HepG2 (cell line): ENCODE results near the gene PRRT1. TPM values are rescaled to one million over a fixed set of nuclear protein-coding genes. Genes with fewer than 3 reads are reported as not detected.

ENCODE experiments used
- KLF9 ChIP-seq: IDR thresholded peaks from 2 replicates; pipeline ENCODE4 v1.6.1; 2016; ENCODE audit warnings: low read depth
- MED1 ChIP-seq: sonication (generic); formaldehyde crosslinking; IDR thresholded peaks from 2 replicates; pipeline ENCODE4 v1.4.0; 2020; ENCODE audit warnings: missing genetic modification reagents
- TAF1 ChIP-seq: sonication (generic); formaldehyde crosslinking; IDR thresholded peaks from 2 replicates; pipeline ENCODE4 v1.4.0; 2020; ENCODE audit warnings: missing genetic modification reagents
- ZBTB38 ChIP-seq: sonication (generic); formaldehyde crosslinking; IDR thresholded peaks from 2 replicates; pipeline ENCODE4 v1.5.1; 2020; ENCODE audit warnings: mild to moderate bottlenecking, missing genetic modification reagents
- ZNF138 ChIP-seq: sonication (generic); formaldehyde crosslinking; IDR thresholded peaks from 2 replicates; pipeline ENCODE4 v1.5.0; 2020; ENCODE audit warnings: mild to moderate bottlenecking, low read depth, missing genetic modification reagents
- ZNF296 ChIP-seq: sonication (generic); formaldehyde crosslinking; conservative IDR thresholded peaks from 2 replicates; pipeline ENCODE4 v1.5.0; 2020; ENCODE audit warnings: mild to moderate bottlenecking, missing genetic modification reagents
- ZNF562 ChIP-seq: sonication (generic); formaldehyde crosslinking; IDR thresholded peaks from 2 replicates; pipeline ENCODE4 v1.8.0; 2022; ENCODE audit warnings: missing genetic modification reagents, borderline replicate concordance
- ZNF841 ChIP-seq: sonication (generic); formaldehyde crosslinking; IDR thresholded peaks from 2 replicates; pipeline ENCODE4 v1.8.1; 2023; ENCODE audit warnings: missing genetic modification reagents, borderline replicate concordance
- ZNF891 ChIP-seq: sonication (generic); formaldehyde crosslinking; IDR thresholded peaks from 2 replicates; pipeline ENCODE4 v1.5.0; 2020; ENCODE audit warnings: mild to moderate bottlenecking, missing genetic modification reagents
- polyA plus RNA-seq, 8 experiments: library from polyadenylated mRNA; depleted of rRNA in 3 of 8; stranded (reverse) in 7 of 8; unstranded in 1 of 8; fragments of >200 nt; fragmentation: Illumina TruSeq in 4 of 8; extraction: Trizol in 4 of 8; gene quantifications; 2 replicates each; pipeline versions ENCODE4 v1.2.1 to v1.2.3, GENCODE V29; 2011 to 2016; ENCODE audit warnings: low read depth in 4 of 8, missing spikeins in 1 of 8, mixed read lengths in 1 of 8; ENCODE audit not compliant: insufficient read depth in 1 of 8
- total RNA-seq, 5 experiments: library from RNA; depleted of rRNA; stranded (reverse); fragments of >200 nt; fragmentation: Illumina TruSeq; extraction: Trizol; gene quantifications; 2 replicates each; pipeline ENCODE4 v1.2.3, GENCODE V29; 2016; ENCODE audit warnings: low read depth in 1 of 5
- TF ChIP-seq, protein P1 (sequence below): sonication (generic); formaldehyde crosslinking; IDR thresholded peaks from 2 replicates; pipeline ENCODE4 v1.4.0; 2020; ENCODE audit warnings: missing genetic modification reagents, borderline replicate concordance
- TF ChIP-seq, protein P2 (sequence below): sonication (generic); formaldehyde crosslinking; IDR thresholded peaks from 2 replicates; pipeline ENCODE4 v1.4.0; 2020; ENCODE audit warnings: missing genetic modification reagents
- TF ChIP-seq, protein P3 (sequence below): IDR thresholded peaks from 2 replicates; pipeline ENCODE4 v1.6.1; 2012; ENCODE audit warnings: inconsistent platforms
- TF ChIP-seq, protein P4 (sequence below): sonication (generic); formaldehyde crosslinking; IDR thresholded peaks from 2 replicates; pipeline ENCODE4 v1.4.0; 2020; ENCODE audit warnings: mild to moderate bottlenecking, missing genetic modification reagents
- TF ChIP-seq, protein P5 (sequence below): sonication (generic); formaldehyde crosslinking; IDR thresholded peaks from 2 replicates; pipeline ENCODE4 v1.5.1; 2020; ENCODE audit warnings: mild to moderate bottlenecking, missing genetic modification reagents, moderate library complexity

Gene PRRT1
- total and polyA plus RNA-seq, 2 of the 13 experiments (the other 11 are each of a cell fraction or from before 2014, with no cell fraction given): 0.64 to 1.4 TPM

DNA sequence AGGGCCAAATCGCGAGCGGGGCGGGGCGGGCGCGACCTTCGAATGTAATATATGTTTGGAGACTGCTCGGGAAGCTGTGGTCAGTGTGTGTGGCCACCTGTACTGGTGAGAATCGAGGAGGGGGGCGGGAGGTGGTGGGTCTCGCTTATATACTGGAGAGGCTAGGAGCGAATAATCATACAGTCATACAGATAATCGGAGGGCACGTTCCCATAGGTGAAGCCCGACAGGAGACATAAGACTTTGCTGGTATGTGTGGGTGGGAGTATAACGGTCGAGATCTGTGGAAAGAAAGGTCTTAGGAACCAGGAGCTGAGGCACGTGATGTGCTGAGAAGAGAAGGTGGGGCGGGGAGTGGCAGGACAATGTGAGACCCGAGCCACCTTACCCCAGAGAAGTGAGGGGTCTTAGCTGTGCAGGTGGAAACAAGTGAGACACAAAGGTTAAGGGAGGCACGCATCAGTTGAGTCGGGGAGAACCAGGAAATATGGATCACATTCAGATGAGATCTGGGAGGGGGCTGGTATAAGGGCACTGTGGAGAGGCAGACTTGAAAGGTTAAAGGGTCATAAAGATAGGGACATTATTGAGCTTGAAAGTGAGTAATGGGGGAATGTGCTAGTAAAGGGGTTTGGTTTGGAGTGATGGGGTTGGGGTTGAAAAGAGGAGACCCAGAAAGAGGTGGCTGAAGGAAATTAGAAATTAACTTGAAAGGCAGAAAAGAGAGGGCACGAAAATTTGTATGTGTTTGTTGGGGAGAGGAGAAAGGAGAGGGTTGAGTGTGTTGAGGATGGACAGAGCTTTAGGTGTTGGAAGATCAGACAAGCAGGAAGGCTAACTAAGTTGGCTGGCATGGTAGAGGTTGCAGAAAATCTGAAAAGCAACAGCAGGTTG, 27.1 kb upstream of the PRRT1 start (continued):
- TF ChIP-seq, protein P1, sequence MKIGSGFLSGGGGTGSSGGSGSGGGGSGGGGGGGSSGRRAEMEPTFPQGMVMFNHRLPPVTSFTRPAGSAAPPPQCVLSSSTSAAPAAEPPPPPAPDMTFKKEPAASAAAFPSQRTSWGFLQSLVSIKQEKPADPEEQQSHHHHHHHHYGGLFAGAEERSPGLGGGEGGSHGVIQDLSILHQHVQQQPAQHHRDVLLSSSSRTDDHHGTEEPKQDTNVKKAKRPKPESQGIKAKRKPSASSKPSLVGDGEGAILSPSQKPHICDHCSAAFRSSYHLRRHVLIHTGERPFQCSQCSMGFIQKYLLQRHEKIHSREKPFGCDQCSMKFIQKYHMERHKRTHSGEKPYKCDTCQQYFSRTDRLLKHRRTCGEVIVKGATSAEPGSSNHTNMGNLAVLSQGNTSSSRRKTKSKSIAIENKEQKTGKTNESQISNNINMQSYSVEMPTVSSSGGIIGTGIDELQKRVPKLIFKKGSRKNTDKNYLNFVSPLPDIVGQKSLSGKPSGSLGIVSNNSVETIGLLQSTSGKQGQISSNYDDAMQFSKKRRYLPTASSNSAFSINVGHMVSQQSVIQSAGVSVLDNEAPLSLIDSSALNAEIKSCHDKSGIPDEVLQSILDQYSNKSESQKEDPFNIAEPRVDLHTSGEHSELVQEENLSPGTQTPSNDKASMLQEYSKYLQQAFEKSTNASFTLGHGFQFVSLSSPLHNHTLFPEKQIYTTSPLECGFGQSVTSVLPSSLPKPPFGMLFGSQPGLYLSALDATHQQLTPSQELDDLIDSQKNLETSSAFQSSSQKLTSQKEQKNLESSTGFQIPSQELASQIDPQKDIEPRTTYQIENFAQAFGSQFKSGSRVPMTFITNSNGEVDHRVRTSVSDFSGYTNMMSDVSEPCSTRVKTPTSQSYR: peak; percentile 50; the same call in 1 of the 2 replicates
- TF ChIP-seq ZNF562 (CRISPR knock-in tag) (no peak), ZNF841 (no peak), MED1 (CRISPR knock-in tag) (peak; percentile 31; the same call in 1 of the 2 replicates), ZBTB38 (CRISPR knock-in tag) (peak; percentile 15; the same call in 1 of the 2 replicates), TAF1 (CRISPR knock-in tag) (peak; percentile 55), ZNF138 (no peak), KLF9 (0 out of 2 replicates have a peak, but pooled peaks have one; percentile 14), ZNF891 (CRISPR knock-in tag) (no peak), ZNF296 (CRISPR knock-in tag) (0 out of 2 replicates have a peak, but pooled peaks have one; percentile 45)
- TF ChIP-seq, protein P2, sequence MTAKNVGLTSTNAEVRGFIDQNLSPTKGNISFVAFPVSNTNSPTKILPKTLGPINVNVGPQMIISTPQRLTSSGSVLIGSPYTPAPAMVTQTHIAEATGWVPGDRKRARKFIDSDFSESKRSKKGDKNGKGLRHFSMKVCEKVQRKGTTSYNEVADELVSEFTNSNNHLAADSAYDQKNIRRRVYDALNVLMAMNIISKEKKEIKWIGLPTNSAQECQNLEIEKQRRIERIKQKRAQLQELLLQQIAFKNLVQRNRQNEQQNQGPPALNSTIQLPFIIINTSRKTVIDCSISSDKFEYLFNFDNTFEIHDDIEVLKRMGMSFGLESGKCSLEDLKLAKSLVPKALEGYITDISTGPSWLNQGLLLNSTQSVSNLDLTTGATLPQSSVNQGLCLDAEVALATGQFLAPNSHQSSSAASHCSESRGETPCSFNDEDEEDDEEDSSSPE (CRISPR knock-in tag): no peak
- TF ChIP-seq, protein P3, sequence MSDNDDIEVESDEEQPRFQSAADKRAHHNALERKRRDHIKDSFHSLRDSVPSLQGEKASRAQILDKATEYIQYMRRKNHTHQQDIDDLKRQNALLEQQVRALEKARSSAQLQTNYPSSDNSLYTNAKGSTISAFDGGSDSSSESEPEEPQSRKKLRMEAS: peak; percentile 30; the same call in 1 of the 2 replicates
- TF ChIP-seq, protein P4, sequence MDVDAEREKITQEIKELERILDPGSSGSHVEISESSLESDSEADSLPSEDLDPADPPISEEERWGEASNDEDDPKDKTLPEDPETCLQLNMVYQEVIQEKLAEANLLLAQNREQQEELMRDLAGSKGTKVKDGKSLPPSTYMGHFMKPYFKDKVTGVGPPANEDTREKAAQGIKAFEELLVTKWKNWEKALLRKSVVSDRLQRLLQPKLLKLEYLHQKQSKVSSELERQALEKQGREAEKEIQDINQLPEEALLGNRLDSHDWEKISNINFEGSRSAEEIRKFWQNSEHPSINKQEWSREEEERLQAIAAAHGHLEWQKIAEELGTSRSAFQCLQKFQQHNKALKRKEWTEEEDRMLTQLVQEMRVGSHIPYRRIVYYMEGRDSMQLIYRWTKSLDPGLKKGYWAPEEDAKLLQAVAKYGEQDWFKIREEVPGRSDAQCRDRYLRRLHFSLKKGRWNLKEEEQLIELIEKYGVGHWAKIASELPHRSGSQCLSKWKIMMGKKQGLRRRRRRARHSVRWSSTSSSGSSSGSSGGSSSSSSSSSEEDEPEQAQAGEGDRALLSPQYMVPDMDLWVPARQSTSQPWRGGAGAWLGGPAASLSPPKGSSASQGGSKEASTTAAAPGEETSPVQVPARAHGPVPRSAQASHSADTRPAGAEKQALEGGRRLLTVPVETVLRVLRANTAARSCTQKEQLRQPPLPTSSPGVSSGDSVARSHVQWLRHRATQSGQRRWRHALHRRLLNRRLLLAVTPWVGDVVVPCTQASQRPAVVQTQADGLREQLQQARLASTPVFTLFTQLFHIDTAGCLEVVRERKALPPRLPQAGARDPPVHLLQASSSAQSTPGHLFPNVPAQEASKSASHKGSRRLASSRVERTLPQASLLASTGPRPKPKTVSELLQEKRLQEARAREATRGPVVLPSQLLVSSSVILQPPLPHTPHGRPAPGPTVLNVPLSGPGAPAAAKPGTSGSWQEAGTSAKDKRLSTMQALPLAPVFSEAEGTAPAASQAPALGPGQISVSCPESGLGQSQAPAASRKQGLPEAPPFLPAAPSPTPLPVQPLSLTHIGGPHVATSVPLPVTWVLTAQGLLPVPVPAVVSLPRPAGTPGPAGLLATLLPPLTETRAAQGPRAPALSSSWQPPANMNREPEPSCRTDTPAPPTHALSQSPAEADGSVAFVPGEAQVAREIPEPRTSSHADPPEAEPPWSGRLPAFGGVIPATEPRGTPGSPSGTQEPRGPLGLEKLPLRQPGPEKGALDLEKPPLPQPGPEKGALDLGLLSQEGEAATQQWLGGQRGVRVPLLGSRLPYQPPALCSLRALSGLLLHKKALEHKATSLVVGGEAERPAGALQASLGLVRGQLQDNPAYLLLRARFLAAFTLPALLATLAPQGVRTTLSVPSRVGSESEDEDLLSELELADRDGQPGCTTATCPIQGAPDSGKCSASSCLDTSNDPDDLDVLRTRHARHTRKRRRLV (CRISPR knock-in tag): peak; percentile 57; the same call in 1 of the 2 replicates
- TF ChIP-seq, protein P5, sequence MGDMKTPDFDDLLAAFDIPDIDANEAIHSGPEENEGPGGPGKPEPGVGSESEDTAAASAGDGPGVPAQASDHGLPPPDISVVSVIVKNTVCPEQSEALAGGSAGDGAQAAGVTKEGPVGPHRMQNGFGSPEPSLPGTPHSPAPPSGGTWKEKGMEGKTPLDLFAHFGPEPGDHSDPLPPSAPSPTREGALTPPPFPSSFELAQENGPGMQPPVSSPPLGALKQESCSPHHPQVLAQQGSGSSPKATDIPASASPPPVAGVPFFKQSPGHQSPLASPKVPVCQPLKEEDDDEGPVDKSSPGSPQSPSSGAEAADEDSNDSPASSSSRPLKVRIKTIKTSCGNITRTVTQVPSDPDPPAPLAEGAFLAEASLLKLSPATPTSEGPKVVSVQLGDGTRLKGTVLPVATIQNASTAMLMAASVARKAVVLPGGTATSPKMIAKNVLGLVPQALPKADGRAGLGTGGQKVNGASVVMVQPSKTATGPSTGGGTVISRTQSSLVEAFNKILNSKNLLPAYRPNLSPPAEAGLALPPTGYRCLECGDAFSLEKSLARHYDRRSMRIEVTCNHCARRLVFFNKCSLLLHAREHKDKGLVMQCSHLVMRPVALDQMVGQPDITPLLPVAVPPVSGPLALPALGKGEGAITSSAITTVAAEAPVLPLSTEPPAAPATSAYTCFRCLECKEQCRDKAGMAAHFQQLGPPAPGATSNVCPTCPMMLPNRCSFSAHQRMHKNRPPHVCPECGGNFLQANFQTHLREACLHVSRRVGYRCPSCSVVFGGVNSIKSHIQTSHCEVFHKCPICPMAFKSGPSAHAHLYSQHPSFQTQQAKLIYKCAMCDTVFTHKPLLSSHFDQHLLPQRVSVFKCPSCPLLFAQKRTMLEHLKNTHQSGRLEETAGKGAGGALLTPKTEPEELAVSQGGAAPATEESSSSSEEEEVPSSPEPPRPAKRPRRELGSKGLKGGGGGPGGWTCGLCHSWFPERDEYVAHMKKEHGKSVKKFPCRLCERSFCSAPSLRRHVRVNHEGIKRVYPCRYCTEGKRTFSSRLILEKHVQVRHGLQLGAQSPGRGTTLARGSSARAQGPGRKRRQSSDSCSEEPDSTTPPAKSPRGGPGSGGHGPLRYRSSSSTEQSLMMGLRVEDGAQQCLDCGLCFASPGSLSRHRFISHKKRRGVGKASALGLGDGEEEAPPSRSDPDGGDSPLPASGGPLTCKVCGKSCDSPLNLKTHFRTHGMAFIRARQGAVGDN (CRISPR knock-in tag): peak; percentile 3
